Breast epithelium (tissue), 3 donors: ENCODE results near the gene CNTNAP5.

Source experiments
- CTCF ChIP-seq, 3 donors: fragments of 450-650 bp; IDR thresholded peaks; one replicate each; pipeline ENCODE4 v1.5.1; 2016 to 2017; ENCODE audit warnings: antibody characterized with exemption in 3 of 3, mild to moderate bottlenecking in 3 of 3, moderate library complexity in 3 of 3
- POLR2A ChIP-seq: fragments of 450-650 bp; IDR thresholded peaks from one replicate; pipeline ENCODE4 v1.6.1; 2016; ENCODE audit warnings: antibody characterized with exemption, mild to moderate bottlenecking, moderate library complexity
- POLR2AphosphoS5 ChIP-seq, 3 donors: sonication (generic); formaldehyde crosslinking; IDR thresholded peaks; one replicate each; pipeline ENCODE4 v1.6.1; 2017; ENCODE audit warnings: antibody characterized with exemption in 3 of 3

GRCh38 chr2:124380221-124380749 lies 355.2 kb downstream of the CNTNAP5 start:
- TF ChIP-seq POLR2A: no peak
- TF ChIP-seq POLR2AphosphoS5 (IDR thresholded peaks at IDR 0.05): no peak
- no peak for TF ChIP-seq CTCF (IDR thresholded peaks at IDR 0.05)
